RPMI7951 (cell line): ENCODE measurements around the gene BRI3. TPM values are rescaled to one million over a fixed set of nuclear protein-coding genes. Genes with fewer than 3 reads are reported as not detected.
"Not testable (repeated sequence)": the region's sequence is repeated elsewhere in the genome, so short reads cannot be mapped to it uniquely, and the experiment has no call there.

Source experiments
- DNase-seq: peaks from one replicate; pipeline ENCODE4 v3.0.0-alpha.2; 2012; ENCODE audit warnings: low read depth
- total RNA-seq: library from RNA; depleted of rRNA; stranded (reverse); fragments of >200 nt; shearing (Covaris generic); gene quantifications from 2 replicates; pipeline ENCODE4 v1.2.3, GENCODE V29; 2014

The BRI3 gene
- total RNA-seq, 1 experiment from 2014 or later, result 76.9 TPM

- DNase-seq, result no peak
These were observed 30.7 kb downstream of the BRI3 start for GRCh38 chr7:98312201-98312600.

- DNase-seq, result no peak
These were observed 33.0 kb downstream of the BRI3 start for GRCh38 chr7:98314469-98314868.

- DNase-seq, result no peak
These were observed 34.0 kb downstream of the BRI3 start for GRCh38 chr7:98315318-98315993.

- not testable (repeated sequence) for DNase-seq
These were observed 34.6 kb downstream of the BRI3 start for GRCh38 chr7:98315994-98316527.

GRCh38 chr7:98317366-98318040 is 36.0 kb downstream of the BRI3 start:
- DNase-seq, result no peak

GRCh38 chr7:98319176-98319575 is 37.7 kb downstream of the BRI3 start:
- DNase-seq, result no peak

- no peak for DNase-seq
These were observed 39.8 kb downstream of the BRI3 start for GRCh38 chr7:98321301-98321700.

- DNase-seq, result no peak
These were observed 41.1 kb downstream of the BRI3 start for GRCh38 chr7:98322331-98323270.

GRCh38 chr7:98323597-98324322 is 42.3 kb downstream of the BRI3 start:
- no peak for DNase-seq

GRCh38 chr7:98324782-98325181 is 43.3 kb downstream of the BRI3 start:
- no peak for DNase-seq

GRCh38 chr7:98329100-98329790 is 47.8 kb downstream of the BRI3 start:
- DNase-seq, result no peak

GRCh38 chr7:98329791-98330373 is 48.4 kb downstream of the BRI3 start:
- peak; percentile 72 for DNase-seq

- no peak for DNase-seq
These were observed 49.5 kb downstream of the BRI3 start for GRCh38 chr7:98330926-98331529.

GRCh38 chr7:98334081-98334480 is 52.6 kb downstream of the BRI3 start:
- DNase-seq, result no peak

GRCh38 chr7:98335411-98335977 is 54.0 kb downstream of the BRI3 start:
- no peak for DNase-seq

- no peak for DNase-seq
These were observed 57.0 kb downstream of the BRI3 start for GRCh38 chr7:98338441-98338840.

- no peak for DNase-seq
These were observed 57.6 kb downstream of the BRI3 start for GRCh38 chr7:98339043-98339442.

- peak; percentile 32 for DNase-seq
These were observed 59.6 kb downstream of the BRI3 start for GRCh38 chr7:98341106-98341505.
